ENCODE results near the gene RCN2. TPM values are rescaled to one million over a fixed set of nuclear protein-coding genes. Genes with fewer than 3 reads are reported as not detected.

The RCN2 gene
- total RNA-seq, 1 experiment from 2014 or later = 93.4 TPM

DNA sequence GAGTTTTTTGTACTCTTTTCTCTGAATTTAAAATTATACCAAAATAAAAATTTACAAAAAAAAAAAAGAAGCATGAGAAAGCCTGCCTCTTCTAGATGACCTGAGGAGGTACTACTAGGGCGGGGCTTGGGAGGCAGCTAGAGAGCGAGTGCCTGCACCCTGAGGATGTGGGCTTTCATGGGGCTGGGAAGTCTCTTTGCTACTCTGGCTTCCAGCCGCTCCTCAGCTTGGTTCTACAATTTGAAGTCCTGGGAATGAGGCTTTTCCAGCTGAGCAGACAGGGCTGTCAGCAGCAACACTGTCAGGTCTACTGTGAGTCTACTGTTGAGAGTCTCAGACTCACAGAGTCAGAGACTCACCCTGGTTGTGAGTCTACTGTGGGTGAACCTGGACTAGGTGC lies 55.2 kb downstream of the RCN2 start:
- Mint-ChIP-seq H3K27ac (ENCODE audit: unreplicated experiment) (no peak overlapping the region), H3K27me3 (ENCODE audit: unreplicated experiment) (peaks cover 36% of the 10 kb centered on the region), H3K36me3 (ENCODE audit: insufficient read depth, unreplicated experiment) (no peaks in the 10 kb centered on the region), H3K4me1 (ENCODE audit: low read depth, unreplicated experiment) (no peaks in the 10 kb centered on the region), H3K4me3 (ENCODE audit: low read depth, unreplicated experiment) (no peak overlapping the region), H3K9me3 (ENCODE audit: low read depth, unreplicated experiment) (no peaks in the 10 kb centered on the region)
- CTCF ChIA-PET = interaction anchor here (0.7 kb wide), 1 partner anchor 29 kb away, joined by 6 read pairs; no protein-coding TSS in a partner anchor
- BruUV-seq (replicated peaks) = no TSS peak
- TF ChIP-seq, protein P1, sequence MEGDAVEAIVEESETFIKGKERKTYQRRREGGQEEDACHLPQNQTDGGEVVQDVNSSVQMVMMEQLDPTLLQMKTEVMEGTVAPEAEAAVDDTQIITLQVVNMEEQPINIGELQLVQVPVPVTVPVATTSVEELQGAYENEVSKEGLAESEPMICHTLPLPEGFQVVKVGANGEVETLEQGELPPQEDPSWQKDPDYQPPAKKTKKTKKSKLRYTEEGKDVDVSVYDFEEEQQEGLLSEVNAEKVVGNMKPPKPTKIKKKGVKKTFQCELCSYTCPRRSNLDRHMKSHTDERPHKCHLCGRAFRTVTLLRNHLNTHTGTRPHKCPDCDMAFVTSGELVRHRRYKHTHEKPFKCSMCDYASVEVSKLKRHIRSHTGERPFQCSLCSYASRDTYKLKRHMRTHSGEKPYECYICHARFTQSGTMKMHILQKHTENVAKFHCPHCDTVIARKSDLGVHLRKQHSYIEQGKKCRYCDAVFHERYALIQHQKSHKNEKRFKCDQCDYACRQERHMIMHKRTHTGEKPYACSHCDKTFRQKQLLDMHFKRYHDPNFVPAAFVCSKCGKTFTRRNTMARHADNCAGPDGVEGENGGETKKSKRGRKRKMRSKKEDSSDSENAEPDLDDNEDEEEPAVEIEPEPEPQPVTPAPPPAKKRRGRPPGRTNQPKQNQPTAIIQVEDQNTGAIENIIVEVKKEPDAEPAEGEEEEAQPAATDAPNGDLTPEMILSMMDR (IDR thresholded peaks at IDR 0.05; ENCODE audit: unreplicated experiment) = no peak
- intact Hi-C loops (cut with micrococcal nuclease; ENCODE audit: unreplicated experiment) = no loop called here
- no peak for DNase-seq

DNA sequence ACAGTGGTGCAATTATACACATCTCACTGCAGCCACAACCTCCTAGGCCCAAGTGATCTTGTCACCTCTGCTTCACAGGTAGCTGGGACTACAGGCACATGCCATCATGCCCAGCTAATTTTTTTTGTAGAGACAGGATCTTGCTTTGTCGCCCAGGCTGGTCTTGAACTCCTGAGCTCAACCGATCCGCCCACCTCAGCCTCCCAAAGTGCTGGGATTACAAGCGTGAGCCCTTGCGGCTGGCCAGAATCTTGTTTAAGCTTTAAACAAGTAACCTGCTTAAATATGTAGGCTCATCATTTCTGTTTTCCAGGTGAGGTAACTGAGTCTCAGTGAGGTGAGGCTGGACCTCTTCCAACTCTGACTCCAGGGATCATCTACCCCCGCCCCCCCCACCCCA lies 55.7 kb downstream of the RCN2 start:
- CTCF ChIA-PET = interaction anchor here (0.6 to 1.0 kb wide), 5 partner anchors 28 to 836 kb away, joined by 4 to 7 read pairs (median 6); no protein-coding TSS in a partner anchor
- TF ChIP-seq, protein P1 (IDR thresholded peaks at IDR 0.05; ENCODE audit: unreplicated experiment) = no peak
- DNase-seq = no peak
- H3K4me1 Mint-ChIP-seq (ENCODE audit: low read depth, unreplicated experiment) = no peaks in the 10 kb centered on the region
- no peaks in the 10 kb centered on the region for H3K9me3 Mint-ChIP-seq (ENCODE audit: low read depth, unreplicated experiment)
- no peak overlapping the region for H3K27ac Mint-ChIP-seq (ENCODE audit: unreplicated experiment)
- H3K36me3 Mint-ChIP-seq (ENCODE audit: insufficient read depth, unreplicated experiment) = no peaks in the 10 kb centered on the region
- intact Hi-C loops (cut with micrococcal nuclease; ENCODE audit: unreplicated experiment) = no loop called here
- BruUV-seq (replicated peaks) = no TSS peak
- H3K27me3 Mint-ChIP-seq (ENCODE audit: unreplicated experiment) = peaks cover 37% of the 10 kb centered on the region
- no peak overlapping the region for H3K4me3 Mint-ChIP-seq (ENCODE audit: low read depth, unreplicated experiment)

DNA sequence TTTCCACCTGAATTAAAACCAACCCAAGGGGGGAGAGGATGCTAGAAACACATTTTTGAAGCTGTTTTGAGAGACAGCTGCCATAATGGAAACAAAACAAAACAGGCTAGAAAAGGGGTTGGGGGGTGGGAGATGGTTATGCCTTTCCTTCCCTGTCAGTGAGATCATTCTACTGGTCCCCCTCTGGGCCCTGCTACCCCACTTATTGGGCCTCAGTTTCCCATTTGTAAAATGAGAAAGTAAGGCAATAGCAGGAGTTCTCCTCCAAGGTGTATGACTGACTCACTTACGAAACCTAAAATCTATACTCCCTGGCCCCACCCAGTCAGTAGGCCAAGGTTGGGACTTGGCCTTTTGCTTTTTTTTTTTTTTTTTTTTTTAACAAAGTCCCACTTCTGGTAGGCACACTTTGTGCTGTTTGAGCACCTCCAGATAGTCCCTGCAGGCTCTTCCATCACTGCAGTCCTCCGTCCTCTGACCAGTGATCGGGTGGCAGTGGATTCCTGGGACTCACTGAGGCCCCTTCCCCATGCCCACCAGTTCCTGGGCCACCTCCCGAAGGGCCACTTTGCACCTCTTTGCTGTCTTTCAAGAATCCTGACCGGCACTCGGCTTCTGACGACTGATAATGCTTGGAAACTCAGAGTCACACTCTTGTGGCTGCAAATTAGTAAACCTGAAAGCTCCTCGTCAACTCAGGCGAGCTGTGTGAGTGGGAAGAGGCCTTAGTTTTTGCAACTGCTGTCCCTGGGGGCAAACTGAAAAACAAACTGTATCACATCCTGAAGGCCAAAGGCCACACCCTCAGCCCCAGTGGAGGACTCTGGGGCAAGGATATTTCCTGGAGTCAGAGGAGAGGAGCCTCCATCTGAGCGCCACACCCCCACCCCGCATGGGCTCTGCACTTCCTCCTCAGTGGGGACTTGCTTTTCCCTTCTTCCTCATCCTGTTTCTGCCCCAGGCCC lies 56.6 kb downstream of the RCN2 start:
- TF ChIP-seq, protein P1 (IDR thresholded peaks at IDR 0.05; ENCODE audit: unreplicated experiment) = no peak
- H3K27me3 Mint-ChIP-seq (ENCODE audit: unreplicated experiment) = peaks cover 34% of the 10 kb centered on the region
- intact Hi-C loops (cut with micrococcal nuclease; ENCODE audit: unreplicated experiment) = no loop called here
- H3K9me3 Mint-ChIP-seq (ENCODE audit: low read depth, unreplicated experiment) = no peaks in the 10 kb centered on the region
- no peak for DNase-seq
- no peak overlapping the region for H3K4me3 Mint-ChIP-seq (ENCODE audit: low read depth, unreplicated experiment)
- no peak overlapping the region for H3K27ac Mint-ChIP-seq (ENCODE audit: unreplicated experiment)
- CTCF ChIA-PET = interaction anchor here (0.5 to 1.0 kb wide), 6 partner anchors 20 to 837 kb away, joined by 3 to 7 read pairs (median 6); no protein-coding TSS in a partner anchor
- H3K4me1 Mint-ChIP-seq (ENCODE audit: low read depth, unreplicated experiment) = peaks cover 3% of the 10 kb centered on the region
- no TSS peak for BruUV-seq (replicated peaks)
- H3K36me3 Mint-ChIP-seq (ENCODE audit: insufficient read depth, unreplicated experiment) = no peaks in the 10 kb centered on the region

DNA sequence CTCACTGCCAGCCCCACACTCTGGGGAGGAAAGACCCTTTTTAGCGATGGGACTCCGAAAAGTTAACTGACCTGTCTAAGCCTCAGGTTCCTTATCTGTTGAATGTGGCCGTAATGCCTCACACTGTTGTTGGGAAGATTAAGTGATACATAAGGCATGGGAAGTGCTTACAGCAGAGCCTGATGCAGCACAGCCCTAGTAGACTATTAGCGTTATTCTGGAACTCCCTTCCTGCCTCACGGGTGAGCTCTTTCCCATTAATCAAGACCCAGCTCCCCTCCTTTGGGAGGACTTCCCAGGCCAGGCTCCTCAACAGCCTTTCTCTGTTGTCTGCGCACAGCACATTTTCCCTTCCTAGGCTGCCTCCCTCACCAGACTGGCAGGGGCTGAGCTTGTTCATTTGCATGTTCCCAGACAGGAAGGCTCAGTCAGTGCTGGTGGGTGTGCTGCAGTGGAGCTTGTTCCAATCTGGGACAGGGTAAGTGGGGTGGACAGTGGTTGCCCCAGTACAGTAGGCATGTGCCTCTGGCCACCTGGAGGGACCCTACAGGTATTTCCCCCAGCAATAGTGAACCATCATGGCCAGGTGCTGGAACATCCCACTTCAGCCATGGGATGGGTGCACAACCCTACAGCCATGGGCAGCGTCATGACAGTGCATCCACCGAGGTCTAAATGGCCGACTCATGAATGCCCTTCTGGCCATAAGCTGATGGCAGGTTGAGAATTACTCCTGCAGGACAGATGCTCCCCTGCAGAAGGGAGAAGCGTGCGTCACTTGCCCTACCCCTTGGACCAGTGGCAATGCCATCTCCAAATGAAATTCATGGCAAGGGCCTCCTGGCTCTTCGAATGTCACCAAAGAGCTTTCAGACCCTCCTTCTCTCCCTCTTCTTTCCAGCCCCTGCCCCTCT lies 57.6 kb downstream of the RCN2 start:
- TF ChIP-seq, protein P1 (IDR thresholded peaks at IDR 0.05; ENCODE audit: unreplicated experiment) = no peak
- no peak for DNase-seq
- Mint-ChIP-seq H3K27me3 (ENCODE audit: unreplicated experiment) (peaks cover 34% of the 10 kb centered on the region), H3K4me3 (ENCODE audit: low read depth, unreplicated experiment) (no peak overlapping the region), H3K9me3 (ENCODE audit: low read depth, unreplicated experiment) (no peaks in the 10 kb centered on the region), H3K36me3 (ENCODE audit: insufficient read depth, unreplicated experiment) (no peaks in the 10 kb centered on the region), H3K27ac (ENCODE audit: unreplicated experiment) (no peak overlapping the region), H3K4me1 (ENCODE audit: low read depth, unreplicated experiment) (peaks cover 13% of the 10 kb centered on the region)
- BruUV-seq (replicated peaks) = no TSS peak
- CTCF ChIA-PET = interaction anchor here (0.5 to 1.1 kb wide), 2 partner anchors 16 to 21 kb away, joined by 4 to 6 read pairs; no protein-coding TSS in a partner anchor
- intact Hi-C loops (cut with micrococcal nuclease; ENCODE audit: unreplicated experiment) = no loop called here
